ENCODE data around the gene MED1.
"Not testable (repeated sequence)": the region's sequence is repeated elsewhere in the genome, so short reads cannot be mapped to it uniquely, and the experiment has no call there.

Gene MED1

DNA sequence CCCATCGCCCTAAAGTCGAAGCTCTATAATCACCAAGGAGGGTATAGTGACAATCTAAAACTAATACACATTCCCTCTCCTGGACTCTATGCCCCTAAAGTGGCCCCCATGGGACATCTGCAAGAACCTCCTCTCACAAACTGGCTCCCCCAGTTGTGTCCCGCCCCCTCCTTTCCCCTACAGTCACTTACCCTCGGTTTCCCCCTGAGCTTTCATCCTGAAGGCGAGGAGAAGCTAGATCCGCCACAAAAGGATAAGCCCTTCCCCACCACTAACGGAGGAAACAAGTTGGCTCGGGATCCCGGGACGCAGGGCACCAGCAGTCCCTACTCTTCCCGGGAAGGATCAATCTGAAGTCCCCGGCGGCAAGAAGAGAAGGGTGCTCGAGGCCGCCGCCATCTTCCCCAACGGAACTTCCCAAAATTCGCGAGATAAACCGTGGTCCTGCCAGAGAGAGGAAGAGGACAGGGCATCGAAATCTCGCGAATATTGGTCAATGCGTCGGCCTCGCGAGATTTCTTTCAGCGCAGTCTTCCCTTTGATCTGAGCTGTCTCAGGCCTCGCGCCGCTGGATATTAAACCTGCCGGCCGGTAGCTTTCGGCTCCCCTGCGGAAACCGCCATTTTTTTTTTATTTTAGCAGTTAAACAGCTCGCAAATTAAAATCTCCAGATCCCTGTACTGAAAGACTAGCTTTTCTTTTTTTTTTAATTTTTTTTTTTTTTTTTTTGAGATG lies at the start of gene MED1:
Gene MED1 (minus strand): TSS at position 417 of the 735 bp plus-strand sequence. CDS start 201 bp downstream, at position 216.
- peak; percentile 79 to 81 for DNase-seq (ENCODE audit: low read depth in 2 of 2)

DNA sequence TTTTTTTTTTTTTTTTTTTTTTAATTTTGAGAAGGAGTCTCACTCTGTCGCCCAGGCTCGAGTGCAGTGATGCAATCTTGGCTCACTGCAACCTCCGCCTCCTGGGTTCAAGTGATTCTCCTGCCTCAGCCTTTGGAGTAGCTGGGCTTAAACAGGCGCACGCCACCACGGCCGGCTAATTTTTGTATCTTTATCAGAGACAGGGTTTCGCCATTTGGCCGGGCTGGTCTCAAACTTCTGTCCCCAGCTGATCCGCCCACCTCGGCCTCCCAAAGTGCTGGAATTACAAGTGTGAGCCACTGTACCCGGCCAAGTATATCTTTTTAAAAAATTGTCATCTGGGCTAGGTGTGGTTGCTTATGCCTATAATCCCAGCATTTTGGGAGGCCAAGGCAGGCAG lies 45.9 kb upstream of the MED1 start:
- DNase-seq (ENCODE audit: low read depth in 2 of 2), result not testable (repeated sequence)

DNA sequence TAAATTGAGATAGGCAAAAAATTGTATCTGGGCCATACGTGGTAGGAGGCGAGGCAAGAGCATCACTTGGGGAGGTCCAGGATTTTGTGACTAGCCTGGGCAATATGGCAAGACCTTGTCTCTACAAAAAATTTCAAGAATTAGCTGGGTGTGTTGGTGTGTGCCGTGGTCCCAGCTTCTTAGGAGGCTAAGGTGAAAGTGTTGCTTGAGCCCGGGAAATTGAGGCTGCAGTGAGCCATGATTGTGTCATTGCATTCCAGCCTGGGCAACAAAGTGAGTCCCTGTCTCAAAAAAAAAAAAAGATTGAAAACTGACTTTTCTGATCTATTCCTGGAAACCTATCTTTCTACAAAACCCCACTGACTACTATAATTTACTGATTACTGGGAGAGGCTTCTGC lies 36.9 kb upstream of the MED1 start:
- DNase-seq (ENCODE audit: low read depth in 2 of 2), result no peak

GRCh38 chr17:39487490-39487889 lies 36.4 kb upstream of the MED1 start:
- not testable (repeated sequence) for DNase-seq (ENCODE audit: low read depth in 2 of 2)

GRCh38 chr17:39486242-39486641 lies 35.2 kb upstream of the MED1 start:
- no peak for DNase-seq (ENCODE audit: low read depth in 2 of 2)

DNA sequence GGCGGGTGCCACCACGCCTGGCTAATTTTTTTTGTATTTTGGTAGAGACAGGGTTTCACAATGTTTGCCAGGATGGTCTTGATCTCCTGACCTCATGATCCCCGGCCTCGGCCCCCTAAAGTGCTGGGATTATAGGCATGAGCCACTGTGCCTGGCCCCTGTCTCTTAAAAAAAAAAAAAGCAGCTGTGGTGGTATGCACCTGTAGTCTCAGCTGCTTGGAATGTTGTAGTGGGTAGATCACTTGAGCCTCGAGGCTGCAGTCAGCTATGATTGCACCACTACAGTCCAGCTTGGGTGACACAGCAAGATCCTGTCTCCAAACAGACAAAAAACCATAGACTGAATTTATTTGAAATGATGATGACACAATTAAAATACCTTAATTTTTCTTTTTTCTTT lies 34.5 kb upstream of the MED1 start:
- no peak for DNase-seq (ENCODE audit: low read depth in 2 of 2)

DNA sequence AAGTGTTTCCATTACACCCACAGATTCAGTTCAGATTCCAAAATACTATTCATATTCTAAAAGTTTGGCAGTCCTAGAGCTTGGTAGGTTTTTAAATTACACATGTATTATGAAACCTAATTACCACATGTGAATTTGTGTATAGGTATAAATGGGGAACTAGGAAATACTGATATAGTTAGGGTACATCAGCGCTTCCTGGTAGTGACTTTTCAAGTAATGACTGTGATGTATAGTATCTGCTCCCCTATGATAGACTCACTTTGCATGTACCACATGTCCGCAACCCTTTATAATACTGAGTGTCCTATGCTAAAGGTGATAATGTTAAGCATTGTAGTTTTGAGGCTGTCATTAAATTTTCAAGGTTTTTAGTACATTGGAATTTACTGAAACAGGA lies 33.1 kb upstream of the MED1 start:
- no peak for DNase-seq (ENCODE audit: low read depth in 2 of 2)

GRCh38 chr17:39483506-39483905 lies 32.4 kb upstream of the MED1 start:
- no peak for DNase-seq (ENCODE audit: low read depth in 2 of 2)

- not testable (repeated sequence) for DNase-seq (ENCODE audit: low read depth in 2 of 2)
Measured at GRCh38 chr17:39479631-39480030, 28.6 kb upstream of the MED1 start.

- no peak for DNase-seq (ENCODE audit: low read depth in 2 of 2)
Measured at GRCh38 chr17:39473310-39473709, 22.2 kb upstream of the MED1 start.

- DNase-seq (ENCODE audit: low read depth in 2 of 2), result not testable (repeated sequence)
Measured at GRCh38 chr17:39468610-39469009, 17.5 kb upstream of the MED1 start.

- not testable (repeated sequence) for DNase-seq (ENCODE audit: low read depth in 2 of 2)
Measured at GRCh38 chr17:39464639-39465181, 13.6 kb upstream of the MED1 start.

DNA sequence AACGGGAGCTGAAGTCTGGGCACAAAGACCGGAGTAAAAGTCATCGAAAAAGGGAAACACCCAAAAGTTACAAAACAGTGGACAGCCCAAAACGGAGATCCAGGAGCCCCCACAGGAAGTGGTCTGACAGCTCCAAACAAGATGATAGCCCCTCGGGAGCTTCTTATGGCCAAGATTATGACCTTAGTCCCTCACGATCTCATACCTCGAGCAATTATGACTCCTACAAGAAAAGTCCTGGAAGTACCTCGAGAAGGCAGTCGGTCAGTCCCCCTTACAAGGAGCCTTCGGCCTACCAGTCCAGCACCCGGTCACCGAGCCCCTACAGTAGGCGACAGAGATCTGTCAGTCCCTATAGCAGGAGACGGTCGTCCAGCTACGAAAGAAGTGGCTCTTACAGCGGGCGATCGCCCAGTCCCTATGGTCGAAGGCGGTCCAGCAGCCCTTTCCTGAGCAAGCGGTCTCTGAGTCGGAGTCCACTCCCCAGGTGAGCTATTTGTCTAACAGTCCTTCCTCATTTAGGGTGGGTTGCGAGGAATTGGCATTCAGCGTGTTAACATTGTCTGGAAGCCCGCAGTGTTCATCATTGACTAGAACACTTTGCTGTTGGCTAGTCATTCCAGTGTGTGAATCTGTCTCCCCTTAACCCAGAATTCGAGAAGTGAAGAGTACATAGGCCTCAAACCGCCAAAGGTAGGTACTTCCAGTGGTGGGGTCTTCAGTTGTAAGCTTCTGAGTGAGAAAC lies 11.7 kb upstream of the MED1 start:
- no peak for DNase-seq (ENCODE audit: low read depth in 2 of 2)

- no peak for DNase-seq (ENCODE audit: low read depth in 2 of 2)
Measured at GRCh38 chr17:39461926-39462569, 11.0 kb upstream of the MED1 start.

DNA sequence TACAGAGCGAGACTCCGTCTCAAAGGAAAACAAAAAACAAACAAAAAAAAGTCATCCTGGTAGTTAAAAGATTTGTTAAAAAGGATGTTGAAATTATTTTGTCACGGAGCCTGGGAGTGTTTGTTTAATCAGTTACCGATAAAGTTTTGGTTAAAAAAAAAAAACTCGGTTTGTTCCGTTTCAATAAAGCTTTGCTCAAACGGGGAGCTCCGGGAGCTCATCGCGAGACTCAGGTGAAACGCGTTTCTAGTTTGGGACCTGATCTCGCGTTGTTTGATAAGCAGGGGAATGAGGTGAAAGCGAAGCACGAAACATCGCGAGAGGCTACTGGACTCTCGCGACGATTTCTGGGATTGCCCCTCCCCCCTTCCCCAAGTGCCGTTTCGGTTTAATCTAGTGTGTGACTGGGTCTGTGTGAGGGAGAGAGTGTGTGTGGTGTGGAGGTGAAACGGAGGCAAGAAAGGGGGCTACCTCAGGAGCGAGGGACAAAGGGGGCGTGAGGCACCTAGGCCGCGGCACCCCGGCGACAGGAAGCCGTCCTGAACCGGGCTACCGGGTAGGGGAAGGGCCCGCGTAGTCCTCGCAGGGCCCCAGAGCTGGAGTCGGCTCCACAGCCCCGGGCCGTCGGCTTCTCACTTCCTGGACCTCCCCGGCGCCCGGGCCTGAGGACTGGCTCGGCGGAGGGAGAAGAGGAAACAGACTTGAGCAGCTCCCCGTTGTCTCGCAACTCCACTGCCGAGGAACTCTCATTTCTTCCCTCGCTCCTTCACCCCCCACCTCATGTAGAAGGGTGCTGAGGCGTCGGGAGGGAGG lies 10.3 kb upstream of the MED1 start, which contains the start of gene CDK12:
Gene CDK12 (plus strand): TSS at position 374 of the 813 bp plus-strand sequence. CDS start 586 bp downstream, outside the sequence.
- DNase-seq (ENCODE audit: low read depth in 2 of 2), result peak; percentile 84 to 88

DNA sequence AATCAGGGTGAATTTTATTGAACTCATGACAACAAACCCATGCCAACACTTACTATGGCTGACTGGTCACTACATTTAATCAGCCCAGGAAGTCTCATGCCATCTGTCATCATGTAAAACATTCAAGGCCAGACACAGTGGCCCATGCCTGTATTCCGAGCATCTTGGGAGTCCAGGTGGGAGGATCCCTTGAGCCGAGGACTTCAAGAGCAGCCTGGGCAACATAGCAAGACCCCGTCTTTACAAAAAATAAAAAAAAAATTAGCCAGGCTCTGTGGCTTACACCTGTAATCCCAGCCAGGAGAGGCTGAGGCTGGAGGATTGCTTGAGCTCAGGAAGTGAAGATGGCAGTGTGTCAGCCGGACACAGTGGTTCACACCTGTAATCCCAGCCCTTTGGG lies 4.9 kb upstream of the MED1 start:
- no peak for DNase-seq (ENCODE audit: low read depth in 2 of 2)

DNA sequence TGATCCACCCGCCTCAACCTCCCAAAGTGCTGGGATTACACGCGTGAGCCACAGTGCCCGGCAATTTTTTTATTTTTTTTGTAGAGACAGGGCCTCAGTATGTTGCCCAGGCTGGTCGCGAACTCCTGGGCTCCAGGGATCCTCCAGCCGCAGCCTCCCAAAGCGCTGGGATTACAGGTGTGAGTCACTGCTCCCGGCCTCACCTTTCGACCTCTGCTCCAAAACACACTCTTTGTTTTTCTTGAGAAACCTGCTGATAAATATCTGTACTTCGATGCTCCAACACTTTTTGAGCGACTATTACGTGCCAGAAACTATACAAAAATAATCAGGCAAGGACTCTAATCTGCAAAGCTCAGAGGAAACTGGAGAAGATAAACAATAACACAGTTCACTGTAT lies 1.0 kb downstream of the MED1 start:
- no peak for DNase-seq (ENCODE audit: low read depth in 2 of 2)

DNA sequence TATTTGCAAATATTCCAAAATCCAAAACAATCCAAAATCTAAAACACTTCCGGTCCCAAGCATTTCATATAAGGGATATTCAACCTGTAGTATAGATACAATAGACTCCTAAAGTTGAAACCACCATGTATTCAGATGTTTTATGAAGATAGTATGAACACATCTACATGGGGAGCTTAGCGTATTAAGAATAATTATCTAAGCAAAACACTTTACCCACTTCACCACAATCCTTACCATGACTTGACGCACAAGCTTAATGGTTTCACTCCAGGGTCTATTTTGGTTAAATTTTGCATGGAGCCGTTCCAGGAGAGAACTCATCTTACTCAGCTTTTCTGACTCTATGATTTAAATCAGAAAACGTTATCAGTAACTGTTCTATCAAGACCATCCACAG lies 3.5 kb downstream of the MED1 start:
- no peak for DNase-seq (ENCODE audit: low read depth in 2 of 2)

- no peak for DNase-seq (ENCODE audit: low read depth in 2 of 2)
Measured at GRCh38 chr17:39443326-39443725, 7.7 kb downstream of the MED1 start.

GRCh38 chr17:39439868-39440267 lies 11.2 kb downstream of the MED1 start:
- not testable (repeated sequence) for DNase-seq (ENCODE audit: low read depth in 2 of 2)

DNA sequence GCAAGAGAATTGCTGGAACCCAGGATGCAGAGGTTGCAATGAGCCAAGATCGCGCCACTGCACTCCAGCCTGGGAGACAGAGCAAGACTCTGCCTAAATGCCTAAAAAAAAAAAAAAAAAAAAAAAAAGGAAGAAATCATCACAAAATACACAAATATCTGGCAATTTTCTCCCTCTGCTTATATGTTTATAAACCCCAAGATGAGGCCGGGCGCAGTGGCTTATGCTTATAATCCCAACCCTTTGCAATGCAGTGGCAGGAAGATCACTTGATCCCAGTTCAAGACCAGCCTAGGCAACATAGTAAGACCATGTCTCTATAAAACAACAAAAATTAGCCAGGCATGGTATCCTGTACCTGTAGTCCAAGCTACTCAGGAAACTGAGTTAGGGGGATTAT lies 21.5 kb downstream of the MED1 start:
- DNase-seq (ENCODE audit: low read depth in 2 of 2), result no peak

Measured in stimulated activated CD8-positive, alpha-beta memory T cell treated with anti-CD3 and anti-CD28 coated beads, Interleukin-2, amount 100 ng/mL, for 1 hour (primary cell).